IMR-90 (cell line): ENCODE data around the gene FCN1. TPM values are rescaled to one million over a fixed set of nuclear protein-coding genes. Genes with fewer than 3 reads are reported as not detected.

Experiments
- ATAC-seq: fragments of 200-7000 bp; cut with Tn5 transposase; 2 replicates; pipeline ENCODE4 v1.9.1; 2020; ENCODE audit warnings: low read depth, mild to moderate bottlenecking, moderate library complexity
- BruUV-seq: library from RNA; stranded (reverse); fragments of 400-500 nt; replicated peaks from 2 replicates; lab custom pipeline; 2021; lab: Mats Ljungman, UMichigan
- CTCF ChIA-PET: fragments of 300-600 bp; formaldehyde crosslinking; extraction: SDS; loops from one replicate; lab custom pipeline; 2021; ENCODE audit warnings: antibody characterized with exemption; lab: Yijun Ruan, JAX
- POLR2A ChIA-PET: fragments of 300-600 bp; sonication (Branson Sonifier 250); formaldehyde crosslinking; loops from one replicate; lab custom pipeline; 2022; ENCODE audit warnings: antibody characterized with exemption; ENCODE audit not compliant: unreplicated experiment; lab: Charles Lee
- DNase-seq: peaks from one replicate; pipeline ENCODE4 v3.0.0; 2013
- H2AFZ ChIP-seq: replicated peaks from 2 replicates; pipeline ENCODE3; 2013; ENCODE audit warnings: low read length, mild to moderate bottlenecking; ENCODE audit not compliant: poor library complexity
- H2AK5ac ChIP-seq: 2 replicates; pipeline ENCODE4 v1.6.1; 2013; ENCODE audit warnings: low read depth, low read length, inconsistent platforms
- H2AK9ac ChIP-seq: replicated peaks from 2 replicates; pipeline ENCODE3; 2013; ENCODE audit warnings: mild to moderate bottlenecking, low read depth, low read length, moderate library complexity; ENCODE audit not compliant: poor library complexity
- H2BK120ac ChIP-seq: 2 replicates; pipeline ENCODE4 v1.6.1; 2013; ENCODE audit warnings: low read depth, low read length, inconsistent platforms
- H2BK15ac ChIP-seq: 3 replicates; pipeline ENCODE4 v1.6.1; 2013; ENCODE audit warnings: low read depth, low read length, inconsistent platforms
- H2BK20ac ChIP-seq: 2 replicates; pipeline ENCODE4 v1.6.1; 2013; ENCODE audit warnings: low read depth, mild to moderate bottlenecking, inconsistent platforms, low read length, moderate library complexity
- H2BK5ac ChIP-seq: 2 replicates; pipeline ENCODE4 v1.6.1; 2013; ENCODE audit warnings: mild to moderate bottlenecking, low read depth, low read length, inconsistent platforms; ENCODE audit not compliant: poor library complexity, severe bottlenecking
- H3K14ac ChIP-seq: replicated peaks from 2 replicates; pipeline ENCODE4 v1.6.1; 2013; ENCODE audit warnings: low read depth, low read length, inconsistent platforms
- H3K18ac ChIP-seq: 2 replicates; pipeline ENCODE4 v1.6.1; 2013; ENCODE audit warnings: low read depth, low read length, control low read depth
- H3K23ac ChIP-seq: 2 replicates; pipeline ENCODE4 v1.6.1; 2013; ENCODE audit warnings: low read depth, low read length, inconsistent platforms
- H3K27ac ChIP-seq: 2 replicates; pipeline ENCODE4 v1.5.1; 2013; ENCODE audit warnings: mild to moderate bottlenecking, control low read depth, low read length; ENCODE audit not compliant: insufficient read depth
- H3K27me3 ChIP-seq: 2 replicates; pipeline ENCODE4 v1.6.1; 2013; ENCODE audit warnings: low read length; ENCODE audit not compliant: control insufficient read depth, insufficient read depth
- H3K36me3 ChIP-seq: 2 replicates; pipeline ENCODE4 v1.6.1; 2013; ENCODE audit warnings: low read length, mixed read lengths; ENCODE audit not compliant: control insufficient read depth, insufficient read depth
- H3K4ac ChIP-seq: 2 replicates; pipeline ENCODE4 v1.6.1; 2013; ENCODE audit warnings: low read depth, low read length, inconsistent platforms
- H3K4me1 ChIP-seq: 2 replicates; pipeline ENCODE4 v1.6.1; 2013; ENCODE audit warnings: low read length, mixed read lengths; ENCODE audit not compliant: control insufficient read depth, insufficient read depth
- H3K4me2 ChIP-seq: 2 replicates; pipeline ENCODE4 v1.6.1; 2013; ENCODE audit warnings: low read depth, mild to moderate bottlenecking, control low read depth, low read length, moderate library complexity
- H3K4me3 ChIP-seq: 2 replicates; pipeline ENCODE4 v1.5.1; 2013; ENCODE audit warnings: low read depth, mild to moderate bottlenecking, control low read depth, low read length, moderate library complexity; ENCODE audit not compliant: insufficient read depth
- H3K56ac ChIP-seq: 2 replicates; pipeline ENCODE4 v1.6.1; 2013; ENCODE audit warnings: low read length, inconsistent platforms; ENCODE audit not compliant: insufficient read depth; ENCODE audit errors: extremely low read depth
- H3K79me1 ChIP-seq, 2 experiments: 2 replicates each; pipeline ENCODE4 v1.6.1; 2013; ENCODE audit warnings: low read length in 2 of 2, inconsistent platforms in 1 of 2, low read depth in 1 of 2
- H3K9ac ChIP-seq: 2 replicates; pipeline ENCODE4 v1.6.1; 2013; ENCODE audit warnings: low read depth, low read length, control low read depth
- H3K9me1 ChIP-seq: 2 replicates; pipeline ENCODE4 v1.6.1; 2013; ENCODE audit warnings: low read length, inconsistent platforms; ENCODE audit not compliant: insufficient read depth
- H3K9me3 ChIP-seq: 2 replicates; pipeline ENCODE4 v1.6.1; 2013; ENCODE audit warnings: low read length; ENCODE audit not compliant: control insufficient read depth, insufficient read depth
- H4K20me1 ChIP-seq: 2 replicates; pipeline ENCODE4 v1.6.1; 2013; ENCODE audit warnings: low read length, inconsistent platforms; ENCODE audit not compliant: insufficient read depth
- H4K5ac ChIP-seq: 2 replicates; pipeline ENCODE4 v1.6.1; 2013; ENCODE audit warnings: mild to moderate bottlenecking, low read depth, low read length, control low read depth
- H4K8ac ChIP-seq, 2 experiments: 2 replicates each; pipeline ENCODE4 v1.6.1; 2013; ENCODE audit warnings: low read depth in 2 of 2, low read length in 2 of 2, control low read depth in 1 of 2, inconsistent platforms in 1 of 2
- H4K91ac ChIP-seq: 2 replicates; pipeline ENCODE4 v1.6.1; 2013; ENCODE audit warnings: low read depth, low read length, inconsistent platforms; ENCODE audit not compliant: insufficient read depth
- BHLHE40 ChIP-seq: fragments of 150-350 bp; IDR thresholded peaks from 2 replicates; pipeline ENCODE4 v1.6.1; 2016; ENCODE audit warnings: mild to moderate bottlenecking, low read depth, low read length
- MAFK ChIP-seq: IDR thresholded peaks from 2 replicates; pipeline ENCODE4 v1.6.1; 2012; ENCODE audit warnings: low read depth, low read length, improper control_type of control experiment
- MXI1 ChIP-seq: IDR thresholded peaks from 2 replicates; pipeline ENCODE4 v1.6.1; 2012; ENCODE audit warnings: low read depth, mild to moderate bottlenecking, low read length, moderate library complexity, borderline replicate concordance
- RAD21 ChIP-seq: IDR thresholded peaks from 2 replicates; pipeline ENCODE4 v1.6.1; 2012; ENCODE audit warnings: low read length, improper control_type of control experiment
- WGBS, 2 experiments: methylation state at CpG; one replicate each; pipeline versions ENCODE4 v1.1.5 to v1.1.7; 2013; ENCODE audit warnings: missing lambda C conversion rate in 2 of 2; ENCODE audit not compliant: insufficient read length in 1 of 2; ENCODE audit errors: extremely low coverage in 2 of 2; 5-methylcytosine and 5-hydroxymethylcytosine counted together
- dilution Hi-C: fragments of 300-500 bp; cut with HindIII; formaldehyde crosslinking; loops from one replicate; pipeline ENCODE4 v1.14.3; 2018; ENCODE audit warnings: low sequenced_read_pairs; ENCODE audit not compliant: unreplicated experiment
- in situ Hi-C: fragments of 300-500 bp; cut with MboI; formaldehyde crosslinking; loops from 3 replicates; pipeline ENCODE4 v1.14.3; 2019; ENCODE audit warnings: low sequenced_read_pairs, inconsistent platforms, mixed read lengths
- intact Hi-C: fragments of 100-400 bp; cut with micrococcal nuclease; formaldehyde crosslinking; loops from 2 replicates; pipeline ENCODE4 v1.10.0; 2022
- polyA plus RNA-seq, 3 experiments: library from polyadenylated mRNA; depleted of rRNA; stranded (reverse); fragments of >200 nt; gene quantifications; 2 replicates each; pipeline ENCODE4 v1.2.3, GENCODE V29; 2012; ENCODE audit warnings: low replicate concordance in 1 of 3
- total RNA-seq: library from RNA; depleted of rRNA; stranded (reverse); fragments of >200 nt; gene quantifications from 2 replicates; pipeline ENCODE4 v1.2.3, GENCODE V29; 2012

FCN1 gene
- total and polyA plus RNA-seq, 2 of the 4 experiments (the other 2 are of a cell fraction), result not detected

- intact Hi-C loops (no loop called here), dilution Hi-C loops (no loop called here), in situ Hi-C loops (no loop called here)
- Histone ChIP-seq H2AK5ac (no peak overlapping the region), H3K9me3 (no peaks in the 10 kb centered on the region), H3K18ac (no peak overlapping the region), H3K4ac (no peak overlapping the region), H2BK120ac (no peak overlapping the region), H3K14ac (no peak overlapping the region), H3K36me3 (no peaks in the 10 kb centered on the region), H3K27ac (no peak overlapping the region), H4K91ac (no peak overlapping the region), H2BK5ac (no peak overlapping the region), H3K4me1 (no peaks in the 10 kb centered on the region; the same call in 1 of the 2 replicates), H2BK15ac (no peak overlapping the region), H2AK9ac (no peak overlapping the region), H3K4me3 (no peak overlapping the region), H3K79me1 (no peaks in the 10 kb centered on the region), H4K8ac (no peak overlapping the region), H4K20me1 (no peaks in the 10 kb centered on the region), H3K27me3 (peaks cover 4% of the 10 kb centered on the region; the same call in 1 of the 2 replicates), H4K5ac (no peak overlapping the region), H3K4me2 (no peak overlapping the region; the same call in 1 of the 2 replicates), H3K56ac (no peak overlapping the region), H3K9me1 (no peaks in the 10 kb centered on the region), H3K23ac (no peak overlapping the region), H2BK20ac (no peak overlapping the region), H3K9ac (no peak overlapping the region), H2AFZ (no peak overlapping the region)
- no peak for ATAC-seq
- 55% methylated on average over 10 of the region's 23 CpGs; no CpG with 5 or more reads in 1 of the 2 experiments for WGBS, 2 experiments
- DNase-seq, result no peak
- POLR2A ChIA-PET, result no interaction called here
- CTCF ChIA-PET, result no interaction called here
- BruUV-seq, result no TSS peak
- TF ChIP-seq RAD21, result no peak
- TF ChIP-seq MAFK, result no peak
- TF ChIP-seq BHLHE40, result no peak
- no peak for TF ChIP-seq MXI1
Measured at GRCh38 chr9:134966697-134967546, 49.2 kb upstream of the FCN1 start.
